ENCODE measurements around the gene SHOC2. TPM values are rescaled to one million over a fixed set of nuclear protein-coding genes. Genes with fewer than 3 reads are reported as not detected.

SHOC2 gene
- 10 to 100 TPM; 48.2 to 71.7 (median 60.6) TPM for total RNA-seq
- 10 to 100 TPM; 51.6 to 60.2 TPM for polyA plus RNA-seq
- 72.6 reads per million, percentile 79 among the genes with 10 or more reads in this experiment for total RNA-seq

DNA sequence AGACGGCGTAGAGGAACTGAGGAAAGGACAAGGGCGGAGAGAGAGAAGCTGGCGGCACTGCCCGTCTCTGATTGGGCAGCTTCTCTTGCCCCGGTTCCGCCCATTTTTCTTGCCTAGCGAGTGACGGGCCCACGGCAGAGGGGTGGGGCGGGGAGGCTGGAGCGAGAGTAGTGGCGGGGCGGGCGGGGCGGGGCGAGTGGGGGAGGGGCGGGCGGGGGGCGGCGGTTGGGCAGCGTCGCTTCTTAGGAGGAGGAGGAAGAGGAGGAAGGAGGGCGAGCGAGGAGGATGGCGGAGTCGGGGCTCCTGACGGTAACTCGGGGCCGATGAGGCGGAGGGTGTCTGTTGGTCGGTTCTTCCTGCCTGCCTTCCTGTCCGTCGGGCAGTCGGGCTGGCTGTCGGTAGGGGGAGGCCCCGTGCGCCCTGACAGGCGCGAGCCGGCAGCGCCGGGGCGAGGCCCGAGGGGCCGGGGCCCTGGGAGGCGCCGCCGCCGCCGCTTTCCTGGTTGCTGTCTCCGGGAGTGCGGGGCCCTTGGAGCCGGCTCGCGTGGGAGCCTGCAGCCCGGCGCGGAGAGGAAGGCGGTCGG is at the start of gene SHOC2:
TSS of gene SHOC2 (plus strand) at position 256 of the 583 bp plus-strand sequence. CDS start 44,755 bp downstream, outside the sequence.
- peak within 1 kb of the TSS; percentile 100 for H3K27ac ChIP-seq (ENCODE audit: low read depth, low read length)
- peaks cover 0 to 11% (median 0%) of the 10 kb centered on the region in 3 experiments for H3K36me3 ChIP-seq (ENCODE audit: control insufficient read depth in 2 of 3, insufficient read depth in 3 of 3, low read length in 3 of 3)
- H3K9me3 ChIP-seq (ENCODE audit: control insufficient read depth in 2 of 3, low read length in 3 of 3) = no peaks in the 10 kb centered on the region
- ChIA-PET CTCF (interaction anchor here (1.0 to 1.4 kb wide), 2 partner anchors 21 to 28 kb away, joined by 3 to 6 read pairs; no protein-coding TSS in a partner anchor), POLR2A (interaction anchor here (0.6 to 1.8 kb wide), 12 partner anchors 9 to 711 kb away, joined by 3 to 8 read pairs (median 3); no protein-coding TSS in a partner anchor)
- H3K36me3 Mint-ChIP-seq = peaks cover 0 to 8% (median 4%) of the 10 kb centered on the region in 5 donors
- peak within 1 kb of the TSS; percentile 86 to 100 (median 98) for H3K4me3 Mint-ChIP-seq
- H3K27ac Mint-ChIP-seq = peak within 1 kb of the TSS; percentile 97 to 100 (median 99)
- ATAC-seq = peak; percentile 96
- peak within 1 kb of the TSS; percentile 97 for H3K4me3 ChIP-seq (ENCODE audit: low read length)
- no peaks in the 10 kb centered on the region for H3K9me3 Mint-ChIP-seq
- no peaks in the 10 kb centered on the region for H3K27me3 ChIP-seq (ENCODE audit: control insufficient read depth in 2 of 2, insufficient read depth in 2 of 2, low read length in 2 of 2)
- peaks cover 7 to 17% of the 10 kb centered on the region in 2 donors for H3K4me1 ChIP-seq (ENCODE audit: control insufficient read depth in 2 of 2, insufficient read depth in 2 of 2, low read length in 2 of 2)
- no peaks in the 10 kb centered on the region for H3K27me3 Mint-ChIP-seq
- peaks cover 29 to 66% (median 61%) of the 10 kb centered on the region in 7 donors for H3K4me1 Mint-ChIP-seq
- DNase-seq = peak in 7 of 9 donors; percentile 84 to 100 (median 99)
- intact Hi-C loops (cut with micrococcal nuclease) = loop anchor here (1.0 to 5.0 kb wide), 23 partner anchors 17 to 1528 kb away; partner anchors contain the start of genes DUSP5 (in 2 of the 2), SMC3 (in 2 of the 2), ADRA2A (in 1 of the 2) and PDCD4 (in 1 of the 2)

DNA sequence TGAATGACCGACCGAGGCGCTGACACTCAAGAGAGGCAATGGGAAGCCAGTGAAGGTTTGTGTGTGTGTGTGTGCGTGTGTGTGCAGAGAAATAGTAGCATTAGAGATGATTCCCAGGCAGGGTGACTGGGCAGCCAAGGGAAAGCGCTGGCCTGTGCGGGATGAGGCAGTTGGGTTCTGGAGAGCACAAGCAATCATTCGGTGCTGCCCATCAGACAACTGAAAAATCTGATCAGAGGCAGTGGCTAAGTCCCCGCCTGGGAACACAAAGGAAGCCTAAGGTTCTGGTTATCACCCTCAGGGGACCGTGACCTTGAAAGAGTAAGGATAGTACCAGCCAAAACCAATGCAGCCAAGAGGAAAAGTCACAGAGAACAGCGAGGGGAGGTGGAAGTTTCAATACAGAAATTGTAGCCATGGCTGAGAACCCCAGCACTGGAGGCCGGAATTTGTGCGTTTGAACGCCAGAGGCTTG is 48.5 kb upstream of the SHOC2 start:
- Histone ChIP-seq H3K27ac (ENCODE audit: low read depth, low read length) (peak overlapping the region; percentile 100), H3K4me1 (ENCODE audit: control insufficient read depth in 2 of 2, insufficient read depth in 2 of 2, low read length in 2 of 2) (peaks cover 54 to 71% of the 10 kb centered on the region in 2 donors), H3K36me3 (ENCODE audit: control insufficient read depth in 2 of 3, insufficient read depth in 3 of 3, low read length in 3 of 3) (peaks cover 0 to 8% (median 0%) of the 10 kb centered on the region in 3 experiments), H3K4me3 (ENCODE audit: low read length) (peak overlapping the region; percentile 78), H3K9me3 (ENCODE audit: control insufficient read depth in 2 of 3, low read length in 3 of 3) (no peaks in the 10 kb centered on the region), H3K27me3 (ENCODE audit: control insufficient read depth in 2 of 2, insufficient read depth in 2 of 2, low read length in 2 of 2) (no peaks in the 10 kb centered on the region)
- peaks cover 4 to 21% (median 4%) of the 10 kb centered on the region in 5 donors for H3K36me3 Mint-ChIP-seq
- peak overlapping the region; percentile 79 to 99 (median 96) for H3K4me3 Mint-ChIP-seq
- ChIA-PET CTCF (interaction anchor here (0.8 to 2.1 kb wide), 3 partner anchors 10 to 68 kb away, joined by 3 to 7 read pairs (median 4); no protein-coding TSS in a partner anchor), POLR2A (interaction anchor here (0.9 to 3.6 kb wide), 13 partner anchors 9 to 120 kb away, joined by 3 to 76 read pairs (median 6); no protein-coding TSS in a partner anchor)
- peak overlapping the region; percentile 94 to 100 (median 99) for H3K27ac Mint-ChIP-seq
- no peak for ATAC-seq
- H3K9me3 Mint-ChIP-seq = peaks cover 0 to 7% (median 0%) of the 10 kb centered on the region in 11 donors
- intact Hi-C loops (cut with micrococcal nuclease) = loop anchor here (1.0 to 5.0 kb wide), 9 partner anchors 11 to 659 kb away; partner anchors contain the start of genes BBIP1 (in 1 of the 2), DUSP5 (in 1 of the 2), SHOC2 (in 1 of the 2) and SMC3 (in 1 of the 2)
- H3K4me1 Mint-ChIP-seq = peaks cover 49 to 78% (median 69%) of the 10 kb centered on the region in 7 donors
- DNase-seq = no peak
- peaks cover 0 to 2% (median 0%) of the 10 kb centered on the region in 5 donors for H3K27me3 Mint-ChIP-seq

DNA sequence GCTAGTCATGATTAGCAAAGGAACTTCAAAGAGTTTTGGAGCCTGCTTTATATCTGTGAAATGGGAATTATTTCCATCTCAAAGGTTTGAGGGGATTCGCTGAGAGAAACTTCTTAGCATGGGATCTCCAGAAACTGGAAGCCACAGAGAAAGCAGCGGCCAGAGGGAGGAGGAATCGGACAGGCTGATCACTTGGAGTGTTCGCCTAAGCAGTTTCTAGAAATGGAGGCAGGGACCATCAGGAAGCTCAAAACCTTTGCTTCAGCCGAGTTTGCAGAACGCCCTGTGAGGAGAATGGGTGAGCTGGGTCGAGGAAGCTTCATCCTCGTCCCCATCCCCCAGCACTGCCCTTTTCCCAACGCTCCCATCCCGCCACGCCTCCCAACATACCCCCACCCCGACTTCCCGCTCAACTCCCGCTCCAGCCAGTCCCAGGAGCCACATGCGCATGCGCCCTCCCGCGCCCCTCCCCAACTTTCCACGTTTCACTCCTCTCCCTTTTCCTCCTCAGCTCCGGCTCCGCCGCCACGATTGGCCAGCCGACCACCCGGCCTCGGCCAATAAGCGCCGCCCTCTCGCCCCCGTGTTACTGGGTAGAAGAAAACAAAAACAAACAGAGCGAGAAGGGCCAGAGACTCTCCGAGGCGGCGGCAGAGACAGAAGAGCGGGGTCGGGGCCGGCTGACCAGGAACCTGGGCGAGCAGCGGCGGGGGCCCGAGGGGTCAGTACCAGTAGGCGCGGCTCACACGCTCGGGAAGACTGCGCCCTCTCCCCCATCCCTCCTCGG is 47.9 kb upstream of the SHOC2 start, which contains the start of gene PDCD4:
TSS of gene PDCD4 (plus strand) at position 631 of the 787 bp plus-strand sequence. CDS start 4,100 bp downstream, outside the sequence.
- CTCF ChIA-PET = interaction anchor here (0.7 to 2.1 kb wide), 4 partner anchors 11 to 69 kb away, joined by 3 to 7 read pairs (median 4); no protein-coding TSS in a partner anchor

DNA sequence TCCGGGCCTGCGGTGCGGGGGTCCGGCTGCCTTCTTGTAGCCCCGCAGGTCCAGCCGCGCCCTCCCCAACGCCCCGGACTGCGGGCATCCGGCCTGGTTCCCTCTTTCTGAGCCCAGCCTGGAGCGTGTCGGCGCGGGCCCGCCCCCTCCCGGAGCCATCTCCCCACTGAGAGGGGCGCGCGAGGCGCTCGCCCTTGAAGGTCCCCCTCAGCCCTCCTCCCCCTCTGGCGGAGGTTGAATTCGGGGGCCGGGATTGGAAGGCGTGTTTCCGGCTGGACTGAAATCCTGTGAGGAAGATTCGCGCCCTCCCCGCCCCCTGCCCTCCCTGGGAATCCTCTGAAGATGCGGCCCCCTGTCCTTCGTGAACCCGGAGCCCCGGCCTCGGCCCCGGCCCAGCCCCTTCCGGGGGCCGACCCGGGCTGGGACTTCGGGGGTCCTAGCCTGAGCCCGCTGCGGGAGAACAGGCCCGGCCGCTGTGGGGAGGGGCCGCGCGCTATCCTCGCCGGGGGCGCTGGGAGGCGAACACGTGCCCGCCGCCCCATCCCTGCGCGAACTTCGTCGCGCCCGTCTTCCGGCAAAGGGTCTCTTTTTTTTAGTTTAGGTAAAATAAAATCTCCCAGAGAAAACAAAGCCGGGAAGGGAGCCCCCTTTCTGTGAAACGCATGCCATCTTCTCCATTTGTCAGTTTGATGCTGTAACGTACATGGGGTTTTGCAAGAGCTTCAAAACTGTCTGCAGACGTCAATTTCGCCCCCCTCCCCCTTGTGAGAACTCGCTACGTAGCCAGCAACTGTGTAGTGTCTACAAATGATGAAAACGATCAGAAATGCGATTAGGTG is 47.0 kb upstream of the SHOC2 start:
- Histone ChIP-seq H3K36me3 (ENCODE audit: control insufficient read depth in 2 of 3, insufficient read depth in 3 of 3, low read length in 3 of 3) (peaks cover 0 to 8% (median 0%) of the 10 kb centered on the region in 3 experiments), H3K27me3 (ENCODE audit: control insufficient read depth in 2 of 2, insufficient read depth in 2 of 2, low read length in 2 of 2) (no peaks in the 10 kb centered on the region)
- H3K27ac Mint-ChIP-seq = peak overlapping the region; percentile 95 to 100 (median 99)

More for the DNA sequence above, 47.9 kb upstream of the SHOC2 start, which contains the start of gene PDCD4:
- DNase-seq (peak; percentile 83 to 98 (median 90)), ATAC-seq (peak; percentile 78)
- Histone ChIP-seq H3K27me3 (ENCODE audit: control insufficient read depth in 2 of 2, insufficient read depth in 2 of 2, low read length in 2 of 2) (no peaks in the 10 kb centered on the region), H3K36me3 (ENCODE audit: control insufficient read depth in 2 of 3, insufficient read depth in 3 of 3, low read length in 3 of 3) (peaks cover 0 to 8% (median 0%) of the 10 kb centered on the region in 3 experiments), H3K4me3 (ENCODE audit: low read length) (peak within 1 kb of the TSS; percentile 78), H3K4me1 (ENCODE audit: control insufficient read depth in 2 of 2, insufficient read depth in 2 of 2, low read length in 2 of 2) (peaks cover 53 to 71% of the 10 kb centered on the region in 2 donors), H3K9me3 (ENCODE audit: control insufficient read depth in 2 of 3, low read length in 3 of 3) (no peaks in the 10 kb centered on the region), H3K27ac (ENCODE audit: low read depth, low read length) (peak within 1 kb of the TSS; percentile 100)
- intact Hi-C loops (cut with micrococcal nuclease) = loop anchor here (1.0 to 5.0 kb wide), 18 partner anchors 7 to 663 kb away; partner anchors contain the start of genes BBIP1 (in 2 of the 2), SHOC2 (in 2 of the 2), DUSP5 (in 1 of the 2) and SMC3 (in 1 of the 2)
- peak within 1 kb of the TSS; percentile 79 to 99 (median 96) for H3K4me3 Mint-ChIP-seq
- peaks cover 43 to 77% (median 68%) of the 10 kb centered on the region in 7 donors for H3K4me1 Mint-ChIP-seq
- H3K27me3 Mint-ChIP-seq = peaks cover 0 to 2% (median 0%) of the 10 kb centered on the region in 5 donors
- POLR2A ChIA-PET = interaction anchor here (0.6 to 3.6 kb wide), 15 partner anchors 8 to 686 kb away, joined by 3 to 76 read pairs (median 4); no protein-coding TSS in a partner anchor
- H3K27ac Mint-ChIP-seq = peak within 1 kb of the TSS; percentile 95 to 100 (median 99)
- peaks cover 4 to 21% (median 6%) of the 10 kb centered on the region in 5 donors for H3K36me3 Mint-ChIP-seq
- peaks cover 0 to 7% (median 0%) of the 10 kb centered on the region in 11 donors for H3K9me3 Mint-ChIP-seq

More for the DNA sequence above, 47.0 kb upstream of the SHOC2 start:
- H3K27ac ChIP-seq (ENCODE audit: low read depth, low read length) = peak overlapping the region; percentile 100
- H3K4me3 Mint-ChIP-seq = peak overlapping the region; percentile 79 to 97 (median 96)
- H3K9me3 ChIP-seq (ENCODE audit: control insufficient read depth in 2 of 3, low read length in 3 of 3) = no peaks in the 10 kb centered on the region
- H3K4me3 ChIP-seq (ENCODE audit: low read length) = peak overlapping the region; percentile 78
- H3K9me3 Mint-ChIP-seq = peaks cover 0 to 7% (median 0%) of the 10 kb centered on the region in 11 donors
- peaks cover 0 to 2% (median 0%) of the 10 kb centered on the region in 5 donors for H3K27me3 Mint-ChIP-seq
- POLR2A ChIA-PET = interaction anchor here (0.6 to 3.6 kb wide), 23 partner anchors 8 to 200 kb away, joined by 3 to 76 read pairs (median 4); partner anchors contain the start of genes BBIP1 and SHOC2
- peaks cover 4 to 24% (median 6%) of the 10 kb centered on the region in 5 donors for H3K36me3 Mint-ChIP-seq
- ATAC-seq = peak; percentile 83
- intact Hi-C loops (cut with micrococcal nuclease) = loop anchor here (1.0 to 5.0 kb wide), 16 partner anchors 8 to 664 kb away; partner anchors contain the start of genes BBIP1 (in 1 of the 2), DUSP5 (in 1 of the 2), SHOC2 (in 1 of the 2) and SMC3 (in 1 of the 2)
- peaks cover 37 to 74% (median 65%) of the 10 kb centered on the region in 7 donors for H3K4me1 Mint-ChIP-seq
- DNase-seq = peak; percentile 59 to 99 (median 94)
- peaks cover 45 to 70% of the 10 kb centered on the region in 2 donors for H3K4me1 ChIP-seq (ENCODE audit: control insufficient read depth in 2 of 2, insufficient read depth in 2 of 2, low read length in 2 of 2)
- CTCF ChIA-PET = interaction anchor here (0.9 to 1.9 kb wide), 10 partner anchors 8 to 126 kb away, joined by 3 to 6 read pairs (median 4); no protein-coding TSS in a partner anchor

Measured in naive thymus-derived CD4-positive, alpha-beta T cell (primary cell).